HG03354 (cell line): ENCODE data around the gene SLC22A17.

Experiments used
- ATAC-seq: cut with Tn5 transposase; IDR thresholded peaks from one replicate; pipeline ENCODE4 v1.9.1; 2021; ENCODE audit warnings: mild to moderate bottlenecking; ENCODE audit not compliant: unreplicated experiment, poor library complexity, severe bottlenecking

The SLC22A17 gene

GRCh38 chr14:23320584-23321571 is 31.8 kb downstream of the SLC22A17 start, which contains the start of gene PABPN1:
PABPN1 (plus strand) TSS chr14:23321457; CDS start chr14:23321470, 13 bp downstream.
- ATAC-seq: peak; percentile 91

- ATAC-seq: no peak
Observed at GRCh38 chr14:23319746-23320583, 32.7 kb downstream of the SLC22A17 start.

GRCh38 chr14:23316300-23316699 is 36.4 kb downstream of the SLC22A17 start:
- ATAC-seq: no peak

- no peak for ATAC-seq
Observed at GRCh38 chr14:23310546-23310945, 42.1 kb downstream of the SLC22A17 start.

GRCh38 chr14:23308721-23309445 is 43.8 kb downstream of the SLC22A17 start:
- no peak for ATAC-seq

GRCh38 chr14:23307687-23308644 is 44.7 kb downstream of the SLC22A17 start:
- ATAC-seq: no peak

GRCh38 chr14:23307146-23307530 is 45.5 kb downstream of the SLC22A17 start:
- ATAC-seq: no peak

- no peak for ATAC-seq
Observed at GRCh38 chr14:23306412-23307145, 46.1 kb downstream of the SLC22A17 start, which contains the start of gene BCL2L2. BCL2L2 (plus strand) TSS chr14:23306833; CDS start chr14:23307768, 935 bp downstream.

- peak; percentile 35 for ATAC-seq
Observed at GRCh38 chr14:23302290-23303225, 50.1 kb downstream of the SLC22A17 start, which contains the start of gene PPP1R3E. PPP1R3E (minus strand) TSS chr14:23302859; CDS start chr14:23302576, 283 bp downstream.

GRCh38 chr14:23301969-23302289 is 50.8 kb downstream of the SLC22A17 start:
- ATAC-seq: peak; percentile 21

- ATAC-seq: peak; percentile 82
Observed at GRCh38 chr14:23301288-23301968, 51.3 kb downstream of the SLC22A17 start.

GRCh38 chr14:23300687-23301223 is 51.9 kb downstream of the SLC22A17 start:
- no peak for ATAC-seq

- ATAC-seq: no peak
Observed at GRCh38 chr14:23299986-23300686, 52.6 kb downstream of the SLC22A17 start.

GRCh38 chr14:23299211-23299957 is 53.3 kb downstream of the SLC22A17 start:
- no peak for ATAC-seq
